ENCODE data around the gene ANKAR.
"Not testable (repeated sequence)": the region's sequence is repeated elsewhere in the genome, so short reads cannot be mapped to it uniquely, and the experiment has no call there.

The ANKAR gene

GRCh38 chr2:189709501-189710221, 35.2 kb downstream of the ANKAR start:
- no peak for TF ChIP-seq CTCF (IDR thresholded peaks at IDR 0.05; ENCODE audit: low read depth, low read length)

GRCh38 chr2:189717593-189717992, 43.1 kb downstream of the ANKAR start:
- not testable (repeated sequence) for H3K4me3 ChIP-seq (replicated peaks in 1 of 2; ENCODE audit: low read depth in 2 of 2, low read length in 2 of 2); DNase-seq (ENCODE audit: low read depth in 2 of 2)

More at GRCh38 chr2:189709501-189710221, 35.2 kb downstream of the ANKAR start:
- no peak overlapping the region for H3K4me3 ChIP-seq (replicated peaks in 1 of 2; ENCODE audit: low read depth in 2 of 2, low read length in 2 of 2)
- DNase-seq (ENCODE audit: low read depth in 2 of 2), result no peak

- H3K4me3 ChIP-seq (replicated peaks in 1 of 2; ENCODE audit: low read depth in 2 of 2, low read length in 2 of 2), result no peak overlapping the region
- no peak for TF ChIP-seq CTCF (IDR thresholded peaks at IDR 0.05; ENCODE audit: low read depth, low read length)
Observed at GRCh38 chr2:189719571-189719970, 45.1 kb downstream of the ANKAR start.

GRCh38 chr2:189723192-189723591, 48.7 kb downstream of the ANKAR start:
- TF ChIP-seq CTCF (IDR thresholded peaks at IDR 0.05; ENCODE audit: low read depth, low read length), result no peak
- no peak for DNase-seq (ENCODE audit: low read depth in 2 of 2)
- H3K4me3 ChIP-seq (replicated peaks in 1 of 2; ENCODE audit: low read depth in 2 of 2, low read length in 2 of 2), result no peak overlapping the region

More at GRCh38 chr2:189719571-189719970, 45.1 kb downstream of the ANKAR start:
- peak in 1 of 2 donors; percentile 1 for DNase-seq (ENCODE audit: low read depth in 2 of 2)
